Hepatocyte (in vitro differentiated cells): ENCODE measurements around the gene NIPA2. TPM values are rescaled to one million over a fixed set of nuclear protein-coding genes. Genes with fewer than 3 reads are reported as not detected.

Source experiments
- DNase-seq: peaks from one replicate; pipeline ENCODE4 v3.0.0-alpha.2; 2016; ENCODE audit warnings: low spot score
- H2AFZ ChIP-seq: fragments of 200-600 bp; sonication (generic); 2 replicates; pipeline ENCODE4 v1.6.0; 2016; ENCODE audit warnings: antibody characterized with exemption, mild to moderate bottlenecking
- H3K27ac ChIP-seq: fragments of 200-600 bp; sonication (generic); 2 replicates; pipeline ENCODE4 v1.5.1; 2016; ENCODE audit warnings: mild to moderate bottlenecking
- H3K27me3 ChIP-seq: fragments of 200-600 bp; sonication (generic); 2 replicates; pipeline ENCODE4 v1.6.1; 2016
- H3K36me3 ChIP-seq: fragments of 200-600 bp; sonication (generic); replicated peaks from 2 replicates; pipeline ENCODE4 v1.5.1; 2016; ENCODE audit warnings: low read depth; ENCODE audit not compliant: insufficient read depth
- H3K4me1 ChIP-seq: fragments of 200-600 bp; sonication (generic); 2 replicates; pipeline ENCODE4 v1.5.1; 2016; ENCODE audit warnings: mild to moderate bottlenecking, moderate library complexity; ENCODE audit not compliant: insufficient read depth
- H3K4me2 ChIP-seq: fragments of 200-600 bp; sonication (generic); 2 replicates; pipeline ENCODE4 v1.6.0; 2016
- H3K4me3 ChIP-seq: fragments of 200-600 bp; sonication (generic); 2 replicates; pipeline ENCODE4 v1.5.1; 2016; ENCODE audit warnings: mild to moderate bottlenecking
- H3K79me2 ChIP-seq: fragments of 200-600 bp; sonication (generic); 2 replicates; pipeline ENCODE4 v1.6.0; 2017; ENCODE audit warnings: mild to moderate bottlenecking
- H3K9me2 ChIP-seq: fragments of 200-600 bp; sonication (generic); replicated peaks from 2 replicates; pipeline ENCODE4 v1.6.0; 2017; ENCODE audit warnings: mild to moderate bottlenecking; ENCODE audit not compliant: insufficient read depth
- H3K9me3 ChIP-seq: fragments of 200-600 bp; sonication (generic); 2 replicates; pipeline ENCODE4 v1.5.1; 2016; ENCODE audit warnings: low read depth, mild to moderate bottlenecking
- H4K20me1 ChIP-seq: fragments of 200-600 bp; sonication (generic); 2 replicates; pipeline ENCODE4 v1.6.0; 2016; ENCODE audit warnings: mild to moderate bottlenecking; ENCODE audit not compliant: insufficient read depth, poor library complexity, severe bottlenecking
- EZH2 ChIP-seq: fragments of 200-600 bp; sonication (generic); IDR thresholded peaks from 2 replicates; pipeline ENCODE4 v1.6.1; 2016; ENCODE audit warnings: antibody characterized with exemption, mild to moderate bottlenecking, borderline replicate concordance
- EZH2phosphoT487 ChIP-seq: fragments of 200-600 bp; sonication (generic); IDR thresholded peaks from one replicate; pipeline ENCODE4 v1.6.1; 2018; ENCODE audit warnings: antibody characterized with exemption, mild to moderate bottlenecking, low read depth, moderate library complexity; ENCODE audit not compliant: unreplicated experiment, severe bottlenecking
- WGBS: methylation state at CpG from one replicate; pipeline ENCODE4 v1.1.6; 2016; ENCODE audit warnings: low lambda C conversion rate; ENCODE audit errors: missing lambda C conversion rate; 5-methylcytosine and 5-hydroxymethylcytosine counted together
- polyA plus RNA-seq: library from polyadenylated mRNA; unstranded; fragments of >200 nt; fragmentation: Nextera tagmentation; extraction: Ambion mirVana; gene quantifications from 2 replicates; pipeline ENCODE4 v1.2.1, GENCODE V29; 2016
- total RNA-seq: library from RNA; depleted of rRNA; stranded (reverse); fragments of >200 nt; gene quantifications from 2 replicates; pipeline ENCODE4 v1.2.3, GENCODE V29; 2014
- TF ChIP-seq, protein P1 (sequence below): fragments of 200-600 bp; sonication (generic); IDR thresholded peaks from 2 replicates; pipeline ENCODE4 v1.5.1; 2016; ENCODE audit warnings: antibody characterized with exemption, mild to moderate bottlenecking; ENCODE audit not compliant: poor library complexity

NIPA2 gene
- 77.2 and 79.1 TPM in 2 replicates for total RNA-seq
- 48.7 and 52.7 TPM in 2 replicates for polyA plus RNA-seq

DNA sequence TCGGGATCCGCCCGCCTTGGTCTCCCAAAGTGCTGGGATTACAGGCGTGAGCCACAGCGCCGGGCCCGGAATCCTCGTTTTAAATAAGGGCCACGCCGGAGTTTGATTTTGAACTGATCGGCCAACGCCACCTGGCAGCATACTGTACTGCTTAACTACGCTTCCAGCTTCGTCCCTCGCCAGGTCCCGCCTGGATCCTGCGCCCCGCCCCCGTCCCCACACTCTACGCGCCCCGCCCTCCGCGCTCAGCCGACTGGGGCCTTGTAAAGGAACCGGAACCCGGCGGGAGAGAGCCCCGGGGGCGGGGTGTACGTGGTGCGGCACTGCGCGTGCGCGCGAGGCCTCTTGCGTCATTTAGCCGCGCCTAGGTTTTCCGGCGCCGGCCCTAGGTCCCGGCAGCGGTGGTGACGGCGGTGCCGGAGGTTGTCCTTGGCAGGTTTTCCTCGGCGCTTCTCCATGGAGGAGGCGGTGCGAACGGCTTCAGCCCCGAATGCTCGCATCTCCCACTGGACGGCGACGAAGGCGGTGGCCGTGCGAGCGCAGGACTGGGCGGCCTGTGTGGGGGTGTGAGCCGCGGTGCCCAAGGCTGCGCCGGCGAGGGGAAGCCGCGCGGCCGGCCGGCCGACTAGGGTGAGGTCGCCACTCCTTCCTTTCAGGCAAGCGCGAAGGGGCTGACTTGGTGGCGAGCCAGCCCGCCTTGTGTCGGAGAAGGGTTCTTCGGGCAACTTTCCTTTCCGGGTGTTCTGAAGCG, at the start of gene NIPA2:
NIPA2 (plus strand) TSS at position 375 of the 751 bp plus-strand sequence. CDS start 13,066 bp downstream, outside the sequence.
- H3K4me1 ChIP-seq = peaks cover 8% of the 10 kb centered on the region
- peak; percentile 99 for DNase-seq
- peaks cover 46% of the 10 kb centered on the region for H3K79me2 ChIP-seq
- H3K9me3 ChIP-seq = no peaks in the 10 kb centered on the region
- peak within 1 kb of the TSS; percentile 96 for H3K27ac ChIP-seq
- peak within 1 kb of the TSS; percentile 63 for H3K4me3 ChIP-seq
- H3K27me3 ChIP-seq = no peaks in the 10 kb centered on the region
- H4K20me1 ChIP-seq = peaks cover 14% of the 10 kb centered on the region
- H3K4me2 ChIP-seq = peak within 1 kb of the TSS; percentile 82
- H3K9me2 ChIP-seq = no peaks in the 10 kb centered on the region
- no peaks in the 10 kb centered on the region for H3K36me3 ChIP-seq
- under 1% methylated on average over 79 of the region's 83 CpGs for WGBS
- peak within 1 kb of the TSS; percentile 74 for H2AFZ ChIP-seq
- no peak for TF ChIP-seq EZH2phosphoT487

- no peak overlapping the region for H2AFZ ChIP-seq
Observed at GRCh38 chr15:22794063-22794462, 44.4 kb upstream of the NIPA2 start.

DNA sequence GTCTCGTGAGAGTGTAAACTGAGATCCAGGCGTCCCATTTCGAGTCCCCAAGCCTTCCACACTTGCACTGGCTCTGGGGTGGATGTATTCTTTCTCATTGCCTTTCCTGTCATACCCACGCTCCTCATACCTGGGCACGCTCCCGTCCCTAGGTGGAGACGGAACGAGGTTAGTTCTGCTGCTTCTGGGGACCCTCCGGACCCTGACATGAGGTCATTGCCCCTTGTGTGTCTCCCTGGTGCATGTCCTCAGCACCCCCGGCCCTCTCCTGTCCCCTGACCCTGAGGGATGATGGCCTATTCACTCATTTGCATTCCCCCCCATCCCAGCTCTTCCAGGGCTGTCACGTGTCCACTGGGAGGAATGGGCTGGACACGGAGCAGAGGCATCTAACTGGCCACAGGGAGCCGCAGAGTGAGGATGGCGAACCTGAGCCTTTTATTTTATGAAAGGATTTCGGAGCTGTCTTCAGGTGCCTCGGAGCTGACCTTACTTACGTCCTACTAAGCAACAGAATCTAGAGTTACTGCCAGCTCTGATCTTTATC, 43.8 kb upstream of the NIPA2 start:
- Histone ChIP-seq H2AFZ (no peak overlapping the region), H3K9me2 (no peaks in the 10 kb centered on the region), H3K9me3 (no peaks in the 10 kb centered on the region), H3K27me3 (no peaks in the 10 kb centered on the region), H4K20me1 (no peaks in the 10 kb centered on the region), H3K4me3 (no peak overlapping the region), H3K4me2 (no peak overlapping the region), H3K4me1 (no peaks in the 10 kb centered on the region), H3K36me3 (no peaks in the 10 kb centered on the region), H3K79me2 (peaks cover 71% of the 10 kb centered on the region), H3K27ac (no peak overlapping the region)
- no peak for TF ChIP-seq EZH2phosphoT487
- TF ChIP-seq, protein P1, sequence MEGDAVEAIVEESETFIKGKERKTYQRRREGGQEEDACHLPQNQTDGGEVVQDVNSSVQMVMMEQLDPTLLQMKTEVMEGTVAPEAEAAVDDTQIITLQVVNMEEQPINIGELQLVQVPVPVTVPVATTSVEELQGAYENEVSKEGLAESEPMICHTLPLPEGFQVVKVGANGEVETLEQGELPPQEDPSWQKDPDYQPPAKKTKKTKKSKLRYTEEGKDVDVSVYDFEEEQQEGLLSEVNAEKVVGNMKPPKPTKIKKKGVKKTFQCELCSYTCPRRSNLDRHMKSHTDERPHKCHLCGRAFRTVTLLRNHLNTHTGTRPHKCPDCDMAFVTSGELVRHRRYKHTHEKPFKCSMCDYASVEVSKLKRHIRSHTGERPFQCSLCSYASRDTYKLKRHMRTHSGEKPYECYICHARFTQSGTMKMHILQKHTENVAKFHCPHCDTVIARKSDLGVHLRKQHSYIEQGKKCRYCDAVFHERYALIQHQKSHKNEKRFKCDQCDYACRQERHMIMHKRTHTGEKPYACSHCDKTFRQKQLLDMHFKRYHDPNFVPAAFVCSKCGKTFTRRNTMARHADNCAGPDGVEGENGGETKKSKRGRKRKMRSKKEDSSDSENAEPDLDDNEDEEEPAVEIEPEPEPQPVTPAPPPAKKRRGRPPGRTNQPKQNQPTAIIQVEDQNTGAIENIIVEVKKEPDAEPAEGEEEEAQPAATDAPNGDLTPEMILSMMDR = no peak
- no peak for TF ChIP-seq EZH2
- WGBS = 84% methylated on average over 17 of the region's 17 CpGs
- DNase-seq = no peak

More at GRCh38 chr15:22794063-22794462, 44.4 kb upstream of the NIPA2 start:
- no peaks in the 10 kb centered on the region for H3K4me1 ChIP-seq
- peaks cover 73% of the 10 kb centered on the region for H3K79me2 ChIP-seq
- no peaks in the 10 kb centered on the region for H3K27me3 ChIP-seq
- TF ChIP-seq, protein P1 = no peak
- TF ChIP-seq EZH2phosphoT487 = no peak
- TF ChIP-seq EZH2 = no peak
- H3K9me3 ChIP-seq = no peaks in the 10 kb centered on the region
- H3K36me3 ChIP-seq = no peaks in the 10 kb centered on the region
- H3K9me2 ChIP-seq = no peaks in the 10 kb centered on the region
- H3K4me2 ChIP-seq = no peak overlapping the region
- DNase-seq = no peak
- no peak overlapping the region for H3K27ac ChIP-seq
- no peaks in the 10 kb centered on the region for H4K20me1 ChIP-seq
- WGBS = 93% methylated on average over 4 of the region's 4 CpGs
- H3K4me3 ChIP-seq = no peak overlapping the region

DNA sequence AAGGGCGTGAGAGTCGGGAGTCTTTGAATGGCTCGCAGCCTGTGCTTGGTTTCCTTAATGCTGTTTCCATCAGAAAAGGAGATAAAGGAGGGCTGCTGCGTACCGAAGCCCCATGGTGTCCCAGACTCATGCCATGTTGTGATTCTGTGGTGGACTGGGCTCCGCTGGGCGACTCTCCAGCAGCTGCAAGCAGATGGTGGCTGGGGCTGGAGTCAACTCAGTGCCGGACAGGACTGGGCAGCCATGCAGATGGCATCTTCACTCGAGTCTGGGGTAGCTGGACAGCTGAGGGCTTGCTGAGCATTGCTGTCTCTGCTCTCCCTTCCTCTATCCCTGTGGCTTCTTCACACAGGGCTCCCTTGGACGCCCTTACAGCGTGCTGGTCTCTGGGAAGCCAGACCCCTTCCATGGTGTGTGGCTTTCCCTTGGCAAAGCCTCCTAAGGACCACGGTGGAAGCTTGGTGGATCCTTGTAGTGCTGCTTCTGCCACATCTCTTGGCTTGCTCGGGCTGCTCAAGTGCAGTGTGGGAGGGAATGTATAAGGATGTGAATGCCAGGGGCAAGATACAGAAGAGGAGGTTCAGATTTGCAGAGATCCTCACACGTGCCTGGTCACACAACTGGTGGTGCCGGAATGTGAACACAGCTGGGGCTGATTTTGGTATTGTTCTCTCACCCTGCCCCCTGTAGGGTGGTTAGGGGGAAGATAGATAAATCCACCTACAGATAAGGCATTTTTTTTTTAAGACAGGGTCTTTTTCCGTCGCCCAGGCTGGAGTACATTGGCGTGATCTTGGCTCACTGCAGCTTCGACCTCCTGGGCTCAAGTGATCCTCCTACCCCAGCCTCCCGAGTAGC, 43.0 kb upstream of the NIPA2 start:
- H4K20me1 ChIP-seq = no peaks in the 10 kb centered on the region
- H2AFZ ChIP-seq = no peak overlapping the region
- no peaks in the 10 kb centered on the region for H3K27me3 ChIP-seq
- peaks cover 68% of the 10 kb centered on the region for H3K79me2 ChIP-seq
- H3K4me3 ChIP-seq = no peak overlapping the region
- H3K27ac ChIP-seq = no peak overlapping the region
- no peaks in the 10 kb centered on the region for H3K36me3 ChIP-seq
- H3K4me2 ChIP-seq = no peak overlapping the region
- TF ChIP-seq, protein P1 = no peak
- no peak for TF ChIP-seq EZH2phosphoT487
- TF ChIP-seq EZH2 = no peak
- H3K4me1 ChIP-seq = no peaks in the 10 kb centered on the region
- no peaks in the 10 kb centered on the region for H3K9me3 ChIP-seq
- WGBS = 84% methylated on average over 20 of the region's 20 CpGs
- no peak for DNase-seq
- H3K9me2 ChIP-seq = no peaks in the 10 kb centered on the region
